Skin epidermis (tissue), 12 donors: ENCODE measurements around the gene ROPN1B.
"Not testable (repeated sequence)": the region's sequence is repeated elsewhere in the genome, so short reads cannot be mapped to it uniquely, and the experiment has no call there.

Experiments
- H3K27ac ChIP-seq, 21 experiments: fragments of 200-600 bp; sonication (generic) in 11 of 21; one replicate each; pipeline ENCODE4 v1.5.0; 2020; ENCODE audit warnings: mild to moderate bottlenecking in 3 of 21, inconsistent platforms in 2 of 21, moderate library complexity in 2 of 21
- H3K4me3 ChIP-seq, 7 experiments: fragments of 200-600 bp; sonication (generic) in 2 of 7; one replicate each; pipeline ENCODE4 v1.5.0; 2020; ENCODE audit warnings: inconsistent platforms in 2 of 7, mild to moderate bottlenecking in 2 of 7, moderate library complexity in 1 of 7

Gene ROPN1B

GRCh38 chr3:125968701-125969592 is at the start of gene ROPN1B:
TSS of gene ROPN1B (plus strand) at chr3:125969178. CDS start at chr3:125972055, 2,877 bp downstream.
- not testable (repeated sequence) for H3K4me3 ChIP-seq, H3K27ac ChIP-seq

- H3K27ac ChIP-seq, H3K4me3 ChIP-seq: not testable (repeated sequence)
These were observed 48.8 kb upstream of the ROPN1B start for GRCh38 chr3:125920191-125920590.

DNA sequence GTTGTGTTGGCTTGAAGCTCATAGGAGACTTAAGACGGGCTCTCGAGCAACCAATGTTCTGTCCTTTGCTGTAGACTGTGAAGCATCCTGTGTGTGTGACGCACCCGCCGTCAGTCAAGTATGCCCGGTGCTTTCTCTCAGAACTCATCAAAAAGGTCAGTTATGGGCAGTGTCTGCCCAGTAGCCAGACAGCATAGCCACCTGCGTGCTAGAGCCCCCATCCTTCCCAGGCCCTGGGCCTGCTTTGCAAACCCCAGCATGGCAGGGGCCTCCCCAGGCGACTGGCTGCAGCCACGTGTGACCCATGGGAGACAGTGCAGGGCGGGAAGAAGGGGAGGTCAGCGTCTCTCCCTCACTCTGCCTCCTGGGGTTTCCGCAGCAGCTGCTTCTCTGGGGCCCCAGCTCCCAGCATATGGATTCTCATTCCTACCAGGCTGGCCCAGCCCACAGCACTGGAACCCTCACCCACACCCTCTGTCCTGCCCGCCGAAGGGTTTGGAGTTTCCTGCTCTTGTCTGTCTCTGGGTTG is 48.2 kb upstream of the ROPN1B start:
- H3K4me3 ChIP-seq, H3K27ac ChIP-seq: not testable (repeated sequence)

- H3K4me3 ChIP-seq, H3K27ac ChIP-seq: not testable (repeated sequence)
These were observed 47.3 kb upstream of the ROPN1B start for GRCh38 chr3:125921712-125922111.

- not testable (repeated sequence) for H3K27ac ChIP-seq, H3K4me3 ChIP-seq
These were observed 45.5 kb upstream of the ROPN1B start for GRCh38 chr3:125923324-125924115.

GRCh38 chr3:125924276-125924675 is 44.7 kb upstream of the ROPN1B start:
- H3K4me3 ChIP-seq: not testable (repeated sequence)

DNA sequence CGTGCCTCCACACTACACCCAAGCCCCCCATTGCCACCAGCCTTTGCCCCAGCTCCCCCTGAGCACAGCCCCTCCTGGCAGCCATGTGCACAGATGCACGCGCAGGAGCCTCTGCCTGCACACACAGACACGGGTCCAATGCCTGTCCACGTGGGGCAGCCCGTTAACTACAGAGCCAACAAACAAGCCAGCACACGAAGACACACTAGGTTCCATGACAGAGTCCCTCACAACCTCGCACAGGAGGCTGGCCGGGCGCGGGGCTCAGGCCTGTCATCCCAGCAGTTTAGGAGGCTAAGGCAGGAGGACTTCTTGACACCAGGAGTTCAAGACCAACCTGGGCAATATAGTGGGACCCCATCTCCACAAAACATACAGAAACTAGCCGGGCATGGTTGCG is 43.3 kb upstream of the ROPN1B start:
- H3K4me3 ChIP-seq, H3K27ac ChIP-seq: not testable (repeated sequence)

More at GRCh38 chr3:125924276-125924675, 44.7 kb upstream of the ROPN1B start:
- H3K27ac ChIP-seq: not testable (repeated sequence)

DNA sequence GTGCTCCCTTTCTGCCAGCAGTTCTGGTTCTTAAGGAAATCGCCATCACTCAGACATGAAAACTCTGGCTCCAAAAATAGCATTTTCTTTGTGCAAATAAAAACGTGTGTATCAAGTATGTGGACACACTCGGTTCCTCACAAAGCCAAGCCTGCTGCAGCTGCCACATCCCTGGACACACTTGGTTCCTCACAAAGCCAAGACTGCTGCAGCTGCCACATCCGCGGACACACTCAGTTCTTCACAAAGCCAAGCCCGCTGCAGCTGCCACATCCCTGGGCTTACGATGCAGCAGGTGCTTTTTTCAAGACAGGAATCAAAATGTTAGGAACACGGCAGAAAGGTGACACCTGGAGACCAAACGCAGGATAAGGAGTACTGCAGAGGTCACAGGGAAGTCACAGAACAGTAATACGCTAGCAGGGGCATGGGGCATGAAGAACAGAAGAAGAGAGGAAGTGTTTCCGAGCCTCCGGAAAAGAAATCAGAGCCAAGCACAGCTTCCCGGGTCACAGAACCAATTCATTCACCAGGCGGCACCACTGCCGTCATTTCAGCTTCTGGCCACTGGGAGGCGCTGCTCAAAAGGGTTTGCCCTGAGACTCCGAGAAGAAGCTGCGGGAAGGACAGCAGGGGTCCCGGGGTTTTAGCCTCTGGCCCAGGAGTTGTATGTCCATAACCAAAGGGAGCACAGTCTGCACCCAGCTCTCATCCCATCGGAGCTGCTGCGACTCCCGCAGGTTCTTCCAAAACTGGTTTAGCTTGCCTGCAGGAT is 40.0 kb upstream of the ROPN1B start:
- H3K4me3 ChIP-seq, H3K27ac ChIP-seq: not testable (repeated sequence)

GRCh38 chr3:125929765-125930164 is 39.2 kb upstream of the ROPN1B start:
- H3K27ac ChIP-seq, H3K4me3 ChIP-seq: not testable (repeated sequence)

DNA sequence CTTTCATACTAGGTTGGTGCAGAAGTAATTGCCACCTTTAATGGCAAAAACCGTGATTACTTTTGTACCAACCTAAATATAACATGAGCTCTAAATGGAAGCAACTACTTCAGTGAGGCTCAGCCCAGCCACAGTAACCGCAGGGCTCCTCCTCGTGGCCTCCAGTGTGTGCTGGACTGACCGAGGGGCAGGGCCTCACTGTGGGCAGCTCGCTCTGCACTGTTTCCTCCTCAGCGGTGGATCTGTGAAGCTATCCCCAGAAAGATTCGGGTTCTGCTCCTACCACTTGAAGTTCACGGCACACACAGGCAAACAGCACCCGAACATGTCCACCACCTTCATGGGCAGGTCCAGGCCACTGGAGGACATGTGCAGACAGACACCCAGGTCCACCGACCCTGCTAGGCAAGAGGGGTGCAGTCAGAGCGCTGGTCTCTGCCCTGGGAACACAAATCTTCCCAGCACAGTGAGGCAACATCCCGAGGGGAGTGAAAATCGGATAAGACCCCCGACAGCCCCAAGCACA is 37.6 kb upstream of the ROPN1B start:
- H3K27ac ChIP-seq, H3K4me3 ChIP-seq: not testable (repeated sequence)

GRCh38 chr3:125933397-125934173 is 35.4 kb upstream of the ROPN1B start:
- H3K4me3 ChIP-seq, H3K27ac ChIP-seq: not testable (repeated sequence)

DNA sequence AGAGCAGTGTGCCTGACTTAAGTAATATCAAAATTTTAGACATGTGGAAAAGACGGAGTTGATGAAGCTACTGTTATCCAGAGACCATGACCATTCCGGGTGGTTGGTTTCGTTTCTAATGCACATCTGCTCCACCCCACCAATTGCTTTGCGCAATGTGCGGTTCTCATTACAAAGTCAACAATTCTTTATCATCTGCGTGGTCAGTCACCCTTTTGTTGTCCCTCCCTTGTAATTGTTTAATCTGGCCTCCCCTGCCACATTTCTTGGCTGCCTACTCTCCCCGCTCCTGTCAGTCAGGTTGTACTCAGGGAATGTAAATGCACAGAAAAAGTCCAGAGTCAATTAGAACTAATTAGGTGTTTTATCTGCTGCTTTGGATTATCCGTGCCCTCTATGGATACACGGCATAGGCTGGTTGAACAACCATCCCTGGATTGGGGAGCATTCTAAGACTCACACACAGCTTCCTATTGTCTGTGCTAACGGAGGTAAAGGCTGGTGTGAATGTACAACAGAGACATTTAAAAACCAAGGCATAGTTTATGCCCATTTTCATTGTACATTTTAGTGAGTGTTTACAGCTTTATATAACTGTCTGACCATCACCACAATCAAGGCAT is 33.6 kb upstream of the ROPN1B start:
- H3K27ac ChIP-seq, H3K4me3 ChIP-seq: not testable (repeated sequence)

DNA sequence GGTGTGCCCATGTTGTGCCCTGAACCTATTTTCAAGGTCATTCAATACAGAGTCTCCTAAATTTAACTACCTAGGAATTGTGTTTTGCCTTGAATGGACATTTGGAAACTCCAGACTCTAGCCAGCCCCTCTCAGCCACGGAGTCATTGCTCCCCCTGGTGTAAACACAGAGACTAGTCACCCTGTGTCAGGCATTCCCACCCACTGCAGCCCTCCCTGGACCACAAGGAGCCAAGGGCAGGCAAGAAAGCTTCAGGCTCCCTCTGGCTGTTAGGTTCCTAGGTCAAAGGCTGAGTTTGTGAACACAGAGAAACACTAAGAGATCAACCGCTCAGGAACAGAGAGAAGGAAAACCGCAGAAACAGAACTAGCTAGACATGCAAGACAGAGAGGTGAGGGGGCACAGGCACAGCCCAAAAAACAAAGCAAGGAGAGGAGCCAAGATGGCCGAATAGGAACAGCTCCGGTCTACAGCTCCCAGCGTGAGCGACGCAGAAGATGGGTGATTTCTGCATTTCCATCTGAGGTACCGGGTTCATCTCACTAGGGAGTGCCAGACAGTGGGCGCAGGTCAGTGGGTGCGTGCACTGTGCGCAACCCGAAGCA is 32.7 kb upstream of the ROPN1B start:
- H3K27ac ChIP-seq: not testable (repeated sequence)

GRCh38 chr3:125936891-125937290 is 32.1 kb upstream of the ROPN1B start:
- not testable (repeated sequence) for H3K27ac ChIP-seq, H3K4me3 ChIP-seq

More for the DNA sequence above, 32.7 kb upstream of the ROPN1B start:
- not testable (repeated sequence) for H3K4me3 ChIP-seq

GRCh38 chr3:125947806-125948205 is 21.2 kb upstream of the ROPN1B start:
- not testable (repeated sequence) for H3K4me3 ChIP-seq, H3K27ac ChIP-seq

- not testable (repeated sequence) for H3K4me3 ChIP-seq, H3K27ac ChIP-seq
These were observed 20.1 kb upstream of the ROPN1B start for GRCh38 chr3:125948901-125949300.

DNA sequence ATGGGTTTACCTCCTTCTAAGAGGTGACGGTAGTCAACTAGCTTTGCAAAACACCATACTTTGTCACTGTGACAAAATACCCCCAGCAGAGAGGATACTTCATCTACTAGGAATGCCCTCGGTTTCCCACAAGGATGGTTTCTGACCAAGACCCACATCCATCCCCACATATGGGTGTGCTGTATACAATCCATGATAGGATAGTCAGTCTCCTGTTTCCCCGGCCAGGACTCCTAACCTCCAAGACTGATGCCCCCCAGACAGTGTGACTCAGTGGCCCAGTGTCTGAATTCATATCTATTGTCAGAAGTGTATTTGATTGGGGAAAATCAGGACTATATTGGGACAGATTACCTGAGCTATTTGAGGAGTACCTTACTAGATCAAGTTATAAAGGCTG is 17.8 kb upstream of the ROPN1B start:
- H3K4me3 ChIP-seq, H3K27ac ChIP-seq: not testable (repeated sequence)

DNA sequence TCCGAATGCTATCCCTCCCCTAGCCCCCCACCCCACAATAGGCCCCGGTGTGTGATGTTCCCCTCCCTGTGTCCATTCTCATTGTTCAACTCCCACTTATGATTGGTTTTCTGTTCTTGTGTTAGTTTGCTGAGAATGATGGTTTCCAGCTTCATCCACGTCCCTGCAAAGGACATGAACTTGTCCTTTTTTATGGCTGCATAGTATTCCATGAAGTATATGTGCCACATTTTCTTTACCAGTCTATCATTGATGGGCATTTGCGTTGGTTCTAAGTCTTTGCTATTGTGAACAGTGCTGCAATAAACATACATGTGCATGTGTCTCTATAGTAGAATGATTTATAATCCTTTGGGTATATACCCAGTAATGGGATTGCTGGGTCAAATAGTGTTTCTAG is 12.0 kb upstream of the ROPN1B start:
- H3K4me3 ChIP-seq, H3K27ac ChIP-seq: not testable (repeated sequence)
